Endothelial cell of umbilical vein (primary cell): ENCODE results near the gene ZNF280C. TPM values are rescaled to one million over a fixed set of nuclear protein-coding genes. Genes with fewer than 3 reads are reported as not detected.
A peak's percentile ranks its signal among the peaks of the same experiment; 100 is the strongest.

Experiments
- BruUV-seq: library from RNA; stranded (reverse); fragments of 400-500 nt; replicated peaks from 2 replicates; lab custom pipeline; 2021; lab: Mats Ljungman, UMichigan
- CTCF ChIA-PET: fragments of 300-600, 350-600 bp; sonication (Branson Sonifier 250); formaldehyde crosslinking; loops from one replicate; lab custom pipeline; 2021; ENCODE audit warnings: antibody characterized with exemption, inconsistent platforms; lab: Charles Lee
- POLR2A ChIA-PET: fragments of 300-600, 350-600 bp; sonication (Branson Sonifier 250); formaldehyde crosslinking; loops from one replicate; lab custom pipeline; 2021; ENCODE audit warnings: antibody characterized with exemption, inconsistent platforms; lab: Charles Lee
- DNase-seq: peaks from one replicate; pipeline ENCODE4 v3.0.0-alpha.2; 2011; ENCODE audit warnings: low read depth, low spot score
- FAIRE-seq: peaks from 2 replicates; lab custom pipeline; 2011; peaks lifted over from hg19 to GRCh38; lab: Jason Lieb, UNC
- H2AFZ ChIP-seq: 2 replicates; pipeline ENCODE4 v1.6.0; 2012; ENCODE audit warnings: low read depth, low read length, control low read depth, inconsistent platforms
- H3K27ac ChIP-seq: 2 replicates; pipeline ENCODE4 v1.5.1; 2011; ENCODE audit warnings: low read depth, mild to moderate bottlenecking, control low read depth, low read length, moderate library complexity; ENCODE audit not compliant: insufficient read depth
- H3K27me3 ChIP-seq, 2 experiments: 2 replicates each; pipeline versions ENCODE4 v1.6.0 to v1.6.1; 2011; ENCODE audit warnings: low read length in 2 of 2, mixed read lengths in 1 of 2; ENCODE audit not compliant: control insufficient read depth in 2 of 2, insufficient read depth in 2 of 2
- H3K36me3 ChIP-seq, 2 experiments: 2 replicates in 1 of 2; 3 replicates in 1 of 2; pipeline ENCODE4 v1.5.1; 2011; ENCODE audit warnings: low read length in 2 of 2, mild to moderate bottlenecking in 1 of 2, moderate library complexity in 1 of 2; ENCODE audit not compliant: control insufficient read depth in 2 of 2, insufficient read depth in 2 of 2; ENCODE audit errors: extremely low read depth in 1 of 2
- H3K4me1 ChIP-seq: 3 replicates; pipeline ENCODE4 v1.5.1; 2011; ENCODE audit warnings: mild to moderate bottlenecking, low read length; ENCODE audit not compliant: control insufficient read depth, insufficient read depth; ENCODE audit errors: extremely low read depth
- H3K4me2 ChIP-seq: 2 replicates; pipeline ENCODE4 v1.6.1; 2011; ENCODE audit warnings: low read length, control low read depth, mixed read lengths; ENCODE audit not compliant: insufficient read depth
- H3K4me3 ChIP-seq, 3 experiments: fragments of 200-600 bp in 1 of 3; sonication (generic), shearing (Covaris generic) in 1 of 3; replicated peaks in 1 of 3; 2 replicates each; pipeline ENCODE4 v1.5.1; 2011 to 2016; ENCODE audit warnings: control low read depth in 3 of 3, low read length in 3 of 3, mild to moderate bottlenecking in 2 of 3, inconsistent platforms in 1 of 3, low read depth in 1 of 3, moderate library complexity in 1 of 3; ENCODE audit not compliant: insufficient read depth in 1 of 3
- H3K79me2 ChIP-seq: 2 replicates; pipeline ENCODE4 v1.6.0; 2012; ENCODE audit warnings: low read length, inconsistent platforms; ENCODE audit not compliant: control insufficient read depth, insufficient read depth
- H3K9ac ChIP-seq: replicated peaks from 2 replicates; pipeline ENCODE3; 2011; ENCODE audit warnings: low read length, control low read depth; ENCODE audit not compliant: insufficient read depth; ENCODE audit errors: extremely low read depth
- H3K9me1 ChIP-seq: replicated peaks from 3 replicates; pipeline ENCODE4 v1.6.0; 2011; ENCODE audit warnings: mild to moderate bottlenecking, low read length; ENCODE audit not compliant: control insufficient read depth, insufficient read depth; ENCODE audit errors: extremely low read depth
- H3K9me3 ChIP-seq: replicated peaks from 2 replicates; pipeline ENCODE4 v1.5.1; 2012; ENCODE audit warnings: low read length, inconsistent platforms; ENCODE audit not compliant: control insufficient read depth, insufficient read depth
- H4K20me1 ChIP-seq: replicated peaks from 2 replicates; pipeline ENCODE3; 2011; ENCODE audit warnings: mild to moderate bottlenecking, low read length; ENCODE audit not compliant: control insufficient read depth, insufficient read depth; ENCODE audit errors: extremely low read depth
- CTCF ChIP-seq, 2 donors: IDR thresholded peaks; 1 replicate in 1 of 2; 2 replicates in 1 of 2; pipeline ENCODE4 v1.5.1; 2011; ENCODE audit warnings: low read length in 2 of 2, mild to moderate bottlenecking in 2 of 2, moderate library complexity in 2 of 2, control low read depth in 1 of 2, inconsistent platforms in 1 of 2, low read depth in 1 of 2; ENCODE audit not compliant: insufficient read depth in 1 of 2; ENCODE audit errors: extremely low read depth in 1 of 2
- EZH2 ChIP-seq: IDR thresholded peaks from 2 replicates; pipeline ENCODE4 v1.6.1; 2012; ENCODE audit warnings: borderline replicate concordance, low read depth, mild to moderate bottlenecking, moderate library complexity, low read length, inconsistent platforms; ENCODE audit not compliant: severe bottlenecking
- FOS ChIP-seq: IDR thresholded peaks from 2 replicates; pipeline ENCODE4 v1.6.1; 2011; ENCODE audit warnings: mild to moderate bottlenecking, low read length, moderate library complexity, borderline replicate concordance; ENCODE audit not compliant: insufficient read depth
- GATA2 ChIP-seq: IDR thresholded peaks from 2 replicates; pipeline ENCODE4 v1.7.0; 2011; ENCODE audit warnings: low read depth, mild to moderate bottlenecking, moderate library complexity, mixed read lengths, low read length; ENCODE audit not compliant: insufficient read length, insufficient read depth
- JUN ChIP-seq: IDR thresholded peaks from 2 replicates; pipeline ENCODE4 v1.6.1; 2011; ENCODE audit warnings: borderline replicate concordance, low read depth; ENCODE audit not compliant: insufficient read length, insufficient read depth
- MYC ChIP-seq: IDR thresholded peaks from one replicate; pipeline ENCODE4 v1.6.1; 2011; ENCODE audit warnings: mild to moderate bottlenecking, low read depth, low read length
- POLR2A ChIP-seq: IDR thresholded peaks from 2 replicates; pipeline ENCODE4 v1.6.1; 2012; ENCODE audit warnings: low read depth, mild to moderate bottlenecking, control low read depth, low read length
- POLR2AphosphoS5 ChIP-seq: IDR thresholded peaks from 2 replicates; pipeline ENCODE4 v1.6.1; 2012; ENCODE audit warnings: low read depth, mild to moderate bottlenecking, control low read depth, low read length, moderate library complexity; ENCODE audit not compliant: insufficient read depth
- dilution Hi-C: fragments of 300-500 bp; cut with MboI; formaldehyde crosslinking; loops from one replicate; pipeline ENCODE4 v1.15.0; 2019; ENCODE audit warnings: low sequenced_read_pairs; ENCODE audit not compliant: extremely low pct_ligation_motif_present
- intact Hi-C: fragments of 100-400 bp; cut with micrococcal nuclease; formaldehyde crosslinking; loops from one replicate; pipeline ENCODE4 v1.10.0; 2022
- polyA plus RNA-seq, 4 experiments: library from polyadenylated mRNA; depleted of rRNA in 3 of 4; stranded (reverse) in 3 of 4; unstranded in 1 of 4; fragments of >200 nt; gene quantifications; 2 replicates each; pipeline versions ENCODE4 v1.2.1 to v1.2.3, GENCODE V29; 2011 to 2012; ENCODE audit warnings: missing spikeins in 1 of 4
- total RNA-seq: library from RNA; stranded (reverse); gene quantifications from 2 replicates; pipeline ENCODE4 v1.2.3, GENCODE V29; 2021
- TF ChIP-seq, protein P1 (sequence below): IDR thresholded peaks from 2 replicates; pipeline ENCODE4 v1.6.1; 2011; ENCODE audit not compliant: insufficient read depth, insufficient read length

ZNF280C gene
- total and polyA plus RNA-seq, 2 donors (not counting 3 experiments of a cell fraction or from before 2014, with no cell fraction given), result 3.2 to 7.7 TPM

- Histone ChIP-seq H4K20me1 (no peaks in the 10 kb centered on the region), H3K27me3 (no peaks in the 10 kb centered on the region), H3K4me2 (no peak overlapping the region), H3K4me1 (peaks cover 26% of the 10 kb centered on the region), H3K27ac (no peak overlapping the region), H3K79me2 (no peaks in the 10 kb centered on the region), H3K36me3 (no peaks in the 10 kb centered on the region), H3K9ac (no peak overlapping the region), H3K9me1 (no peaks in the 10 kb centered on the region), H2AFZ (no peak overlapping the region), H3K4me3 (no peak overlapping the region), H3K9me3 (no peaks in the 10 kb centered on the region)
- no TSS peak for BruUV-seq
- intact Hi-C loops (no loop called here), dilution Hi-C loops (no loop called here)
- no peak for DNase-seq
- no peak for TF ChIP-seq EZH2
- no peak for TF ChIP-seq MYC
- TF ChIP-seq, protein P1, sequence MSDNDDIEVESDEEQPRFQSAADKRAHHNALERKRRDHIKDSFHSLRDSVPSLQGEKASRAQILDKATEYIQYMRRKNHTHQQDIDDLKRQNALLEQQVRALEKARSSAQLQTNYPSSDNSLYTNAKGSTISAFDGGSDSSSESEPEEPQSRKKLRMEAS, result no peak
- no peak for TF ChIP-seq FOS
- TF ChIP-seq POLR2AphosphoS5, result no peak
- TF ChIP-seq GATA2, result no peak
- no peak for TF ChIP-seq CTCF (IDR thresholded peaks at IDR 0.05; ENCODE audit: extremely low read depth in 1 of 2, insufficient read depth in 1 of 2, low read depth in 1 of 2, low read length in 2 of 2)
- TF ChIP-seq POLR2A, result no peak
- no peak for TF ChIP-seq JUN
- ChIA-PET POLR2A (no interaction called here), CTCF (interaction anchor here (0.8 to 2.1 kb wide), 5 partner anchors 10 to 97 kb away, joined by 3 to 10 read pairs (median 4); partner anchors contain the start of gene AIFM1)
- peak; percentile 55 for FAIRE-seq
Observed at GRCh38 chrX:130176354-130176776, 92.3 kb downstream of the ZNF280C start.
